DMS 273 treated with DMSO at 0.1 percent for 48 hours (cell line): ENCODE measurements around the gene BICRA.

ENCODE experiments used
- DNase-seq: peaks from one replicate; lab custom pipeline; 2025; lab: John Stamatoyannopoulos, UW

The BICRA gene

GRCh38 chr19:47750752-47751151 is 141.8 kb downstream of the BICRA start:
- no peak for DNase-seq

GRCh38 chr19:47752440-47753211 is 143.7 kb downstream of the BICRA start:
- no peak for DNase-seq
